ENCODE measurements around the gene TM9SF4.
"Not testable (repeated sequence)": the region's sequence is repeated elsewhere in the genome, so short reads cannot be mapped to it uniquely, and the experiment has no call there.

TM9SF4 gene

DNA sequence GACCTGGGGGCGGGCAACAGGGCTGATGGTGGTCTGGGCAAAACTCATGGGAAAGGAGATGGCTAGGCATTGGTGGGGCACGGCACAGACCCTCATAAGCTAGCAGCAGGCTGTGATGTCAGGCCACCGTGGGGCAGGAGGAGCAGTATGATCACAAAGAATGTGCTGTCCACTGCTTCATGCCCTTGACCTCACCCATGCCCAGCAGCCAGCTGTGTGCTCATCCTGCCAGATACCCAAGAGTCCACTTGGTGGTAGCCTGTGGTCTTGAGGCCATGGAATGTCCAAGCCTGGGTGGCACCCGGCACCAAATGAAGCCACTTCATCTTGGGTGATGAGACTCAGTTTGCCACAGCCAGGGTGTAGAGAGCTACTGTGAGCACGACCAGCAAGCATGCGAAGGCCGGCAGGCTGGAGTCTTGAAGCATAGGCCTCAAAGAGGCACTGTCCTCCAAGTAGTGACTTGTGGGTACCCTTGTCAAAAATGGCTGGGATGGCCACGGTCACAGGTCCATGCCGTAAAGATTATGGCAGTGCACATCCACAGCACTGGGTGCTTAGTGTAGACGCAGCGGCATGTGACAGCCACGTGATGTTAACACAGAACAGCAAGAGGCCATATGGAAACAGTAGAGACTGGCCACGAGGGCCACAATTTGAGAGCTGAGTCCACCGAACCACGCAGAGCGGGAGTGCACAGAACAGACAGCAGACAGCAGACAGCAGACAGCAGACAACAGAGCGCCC, 79.0 kb downstream of the TM9SF4 start:
- no peak for DNase-seq (ENCODE audit: low read depth in 1 of 2, low spot score in 1 of 2)

DNA sequence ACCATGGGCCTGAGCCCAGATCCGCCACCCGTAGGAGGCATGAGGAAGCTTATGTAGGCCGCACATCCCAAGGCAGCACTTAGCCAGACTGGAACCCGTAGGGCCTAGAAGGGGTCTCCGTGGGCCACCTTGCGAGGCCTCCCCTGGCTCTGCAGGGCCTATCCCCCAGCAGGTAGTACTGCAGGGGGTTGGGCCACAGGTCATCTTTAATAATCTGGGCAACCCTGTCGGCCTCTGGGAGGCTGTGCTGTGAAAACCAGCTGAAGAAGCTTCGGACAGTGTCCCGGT, 79.6 kb downstream of the TM9SF4 start:
- DNase-seq (ENCODE audit: low read depth in 1 of 2, low spot score in 1 of 2): no peak

DNA sequence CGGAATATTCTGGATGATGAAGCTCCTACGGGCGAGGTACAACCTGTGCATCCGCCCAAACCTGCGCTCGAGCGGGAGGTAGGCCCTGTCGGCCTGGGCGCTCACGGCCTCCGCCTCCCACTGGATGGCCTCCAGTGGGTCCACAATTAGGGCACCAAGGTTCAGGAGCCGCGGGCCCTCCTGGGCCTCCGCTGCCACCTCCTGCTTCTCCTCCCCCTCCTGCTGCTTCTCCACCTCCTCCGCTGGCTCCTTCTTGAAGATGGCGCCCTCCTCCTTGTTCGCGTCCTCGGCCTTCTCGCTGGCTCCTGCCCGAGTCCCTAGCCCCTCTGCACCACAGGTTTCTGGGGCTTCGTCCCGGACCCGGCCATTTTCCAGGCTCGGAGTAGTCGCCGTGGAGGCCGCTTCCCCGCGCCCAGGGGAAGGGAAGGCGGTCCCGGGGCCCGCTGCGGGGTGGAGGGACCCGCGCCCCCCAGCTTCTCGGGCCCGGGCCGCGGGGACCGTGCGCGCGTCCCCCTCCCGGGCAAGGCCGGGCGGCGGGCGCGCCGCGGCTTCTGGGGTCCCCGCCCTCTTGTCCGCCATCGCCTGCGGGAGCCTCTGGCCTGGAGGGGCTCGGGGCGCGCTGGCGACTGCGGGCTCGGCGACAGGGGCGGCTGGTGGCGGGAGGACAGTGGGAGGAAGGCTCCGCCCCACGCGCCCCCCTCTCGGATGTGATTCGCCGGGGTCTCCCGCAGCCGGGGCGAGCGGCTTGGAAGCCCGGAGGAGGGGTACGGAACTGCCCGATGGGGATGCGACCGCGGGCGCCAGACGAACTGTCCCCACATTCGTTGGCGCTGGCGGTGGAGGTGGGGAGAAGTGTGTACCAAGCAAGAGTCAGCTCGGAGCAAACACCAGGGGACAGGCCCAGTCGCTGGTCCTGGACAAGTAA, 80.4 kb downstream of the TM9SF4 start:
- DNase-seq (ENCODE audit: low read depth in 1 of 2, low spot score in 1 of 2): peak; percentile 9 to 11

GRCh38 chr20:32190616-32191415, 81.3 kb downstream of the TM9SF4 start:
- no peak for DNase-seq (ENCODE audit: low read depth in 1 of 2, low spot score in 1 of 2)

DNA sequence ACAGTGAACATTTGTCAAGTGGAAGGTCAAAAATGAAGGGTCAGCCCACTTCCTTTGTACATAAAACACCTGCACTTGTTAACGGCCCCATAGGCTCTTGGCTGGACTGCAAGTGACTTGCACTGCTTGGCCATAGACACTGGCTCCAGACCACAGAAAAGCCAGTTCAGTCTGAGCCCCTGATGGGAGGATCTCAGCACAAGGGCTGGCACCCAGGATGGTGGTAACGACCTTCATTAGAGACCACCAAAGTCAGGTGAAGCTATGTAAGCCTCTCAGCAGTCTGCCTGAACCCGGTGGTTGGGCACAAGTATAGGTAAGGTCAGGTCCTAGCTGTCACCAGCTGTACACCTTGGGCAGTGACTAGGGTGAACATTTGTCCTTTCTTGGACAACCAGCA, 81.9 kb downstream of the TM9SF4 start:
- no peak for DNase-seq (ENCODE audit: low read depth in 1 of 2, low spot score in 1 of 2)

DNA sequence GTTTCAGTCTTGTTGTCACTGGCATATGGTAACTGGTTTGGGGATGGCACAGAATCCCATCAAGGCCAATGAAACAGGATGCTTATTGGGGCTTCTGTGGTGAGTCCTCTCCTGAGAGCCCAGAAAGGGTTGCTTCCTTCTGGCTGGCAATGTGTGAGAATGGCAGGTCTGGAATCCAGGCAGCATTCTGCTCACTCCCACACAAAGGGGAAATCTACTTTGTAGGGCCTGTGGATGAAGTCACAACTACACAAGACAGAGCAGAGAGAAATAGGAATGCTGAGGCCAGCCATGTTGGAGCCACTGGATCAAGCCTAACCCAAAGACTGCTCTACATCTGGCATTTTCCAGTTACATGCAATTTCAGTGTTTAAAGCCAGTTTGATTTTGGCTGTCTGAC, 82.4 kb downstream of the TM9SF4 start:
- no peak for DNase-seq (ENCODE audit: low read depth in 1 of 2, low spot score in 1 of 2)

GRCh38 chr20:32192698-32193097, 83.2 kb downstream of the TM9SF4 start:
- no peak for DNase-seq (ENCODE audit: low read depth in 1 of 2, low spot score in 1 of 2)

DNA sequence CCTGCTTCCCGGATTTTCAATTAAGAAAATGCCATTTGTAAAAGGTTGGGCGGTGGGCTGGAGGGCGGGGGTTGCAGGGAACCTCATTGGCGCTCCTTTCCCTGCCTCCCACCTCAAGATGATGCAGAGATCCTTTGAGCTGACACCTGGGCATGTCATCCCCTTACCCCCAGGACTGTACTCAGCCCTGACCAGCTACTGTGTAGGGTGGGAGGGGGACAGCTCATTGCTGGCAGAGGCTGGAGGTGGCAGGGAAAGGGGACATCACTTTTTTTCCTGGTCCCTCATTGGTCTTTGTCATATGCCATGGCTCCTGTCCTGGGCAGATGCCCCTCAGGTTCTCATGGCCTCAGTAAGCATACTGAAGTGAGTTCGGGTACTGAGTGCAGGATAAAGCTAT, 83.8 kb downstream of the TM9SF4 start:
- not testable (repeated sequence) for DNase-seq (ENCODE audit: low read depth in 1 of 2, low spot score in 1 of 2)

- DNase-seq (ENCODE audit: low read depth in 1 of 2, low spot score in 1 of 2): no peak
Measured at GRCh38 chr20:32193996-32194395, 84.5 kb downstream of the TM9SF4 start.

GRCh38 chr20:32195581-32195980, 86.1 kb downstream of the TM9SF4 start:
- no peak for DNase-seq (ENCODE audit: low read depth in 1 of 2, low spot score in 1 of 2)

DNA sequence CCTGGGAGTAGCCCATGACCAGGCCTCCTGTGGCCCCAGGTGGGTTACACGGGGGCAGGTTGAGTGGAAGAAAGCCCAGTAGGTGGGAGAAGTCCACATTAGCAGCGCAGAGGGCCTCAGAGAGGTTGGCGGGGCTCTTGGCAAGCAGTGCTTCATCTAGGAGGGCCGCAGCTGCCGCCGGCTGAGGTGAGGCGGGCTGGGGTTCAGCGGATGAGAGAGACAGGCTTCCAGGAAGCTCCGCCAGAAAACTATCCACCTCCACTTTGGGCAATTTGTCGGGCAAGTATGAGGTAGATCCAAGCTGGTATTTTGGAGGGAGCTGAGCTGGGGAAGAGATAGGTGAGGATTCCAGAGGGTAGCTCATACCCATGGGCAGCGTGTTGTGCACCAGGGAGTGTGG, 87.1 kb downstream of the TM9SF4 start:
- not testable (repeated sequence) for DNase-seq (ENCODE audit: low read depth in 1 of 2, low spot score in 1 of 2)

GRCh38 chr20:32197136-32197535, 87.6 kb downstream of the TM9SF4 start:
- not testable (repeated sequence) for DNase-seq (ENCODE audit: low read depth in 1 of 2, low spot score in 1 of 2)

- no peak for DNase-seq (ENCODE audit: low read depth in 1 of 2, low spot score in 1 of 2)
Measured at GRCh38 chr20:32199006-32199405, 89.5 kb downstream of the TM9SF4 start.

DNA sequence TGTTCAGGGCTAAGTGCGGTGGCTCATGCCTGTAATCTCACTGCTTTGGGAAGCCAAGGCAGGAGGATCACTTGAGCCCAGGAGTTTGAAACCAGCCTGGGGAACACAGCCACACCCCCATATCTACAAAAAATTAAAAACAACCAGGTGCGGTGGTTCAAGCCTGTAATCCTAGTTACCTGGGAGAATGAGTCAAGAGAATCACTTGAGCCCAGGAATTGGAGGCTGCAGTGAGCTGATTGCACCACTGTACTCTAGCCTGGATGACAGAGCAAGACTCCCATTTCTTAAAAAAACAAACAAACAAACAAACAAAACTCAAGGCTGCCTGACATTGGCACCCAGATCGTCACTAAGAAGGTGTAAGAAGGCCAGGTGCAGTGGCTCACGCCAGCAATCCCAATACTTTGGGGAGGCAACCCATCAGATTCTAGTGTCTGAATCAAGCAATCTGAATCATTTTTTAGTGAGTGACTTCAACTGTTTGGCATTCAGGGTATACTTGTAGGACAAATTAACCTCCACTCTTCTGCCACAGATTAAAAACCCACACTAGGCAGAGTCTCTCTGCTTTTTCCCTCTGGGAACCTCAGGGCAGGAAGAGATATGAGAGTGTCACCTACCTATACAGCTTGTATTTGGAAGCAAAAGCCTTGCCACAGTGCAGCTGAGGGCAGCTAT, 91.9 kb downstream of the TM9SF4 start:
- DNase-seq (ENCODE audit: low read depth in 1 of 2, low spot score in 1 of 2): no peak

DNA sequence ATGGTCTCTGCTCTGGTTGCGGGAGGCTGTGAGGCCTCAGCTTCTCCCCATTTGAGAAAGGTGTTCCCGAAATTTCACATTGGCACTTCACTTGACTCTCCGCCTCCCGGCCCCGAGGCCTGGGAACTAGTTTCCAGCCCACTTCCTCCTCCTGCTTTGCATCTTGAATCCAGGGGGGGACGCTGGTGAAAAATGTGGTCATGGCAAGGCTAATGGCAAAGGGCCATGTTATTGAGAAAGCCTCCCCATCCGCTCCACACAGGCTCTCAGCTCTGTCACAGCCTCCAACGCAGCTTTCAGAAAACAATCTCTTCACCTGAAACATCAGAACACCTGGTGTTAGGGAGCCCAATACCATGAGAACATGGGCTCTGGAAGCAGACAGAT, 92.5 kb downstream of the TM9SF4 start:
- no peak for DNase-seq (ENCODE audit: low read depth in 1 of 2, low spot score in 1 of 2)

- DNase-seq (ENCODE audit: low read depth in 1 of 2, low spot score in 1 of 2): no peak
Measured at GRCh38 chr20:32203356-32204204, 94.1 kb downstream of the TM9SF4 start.

DNA sequence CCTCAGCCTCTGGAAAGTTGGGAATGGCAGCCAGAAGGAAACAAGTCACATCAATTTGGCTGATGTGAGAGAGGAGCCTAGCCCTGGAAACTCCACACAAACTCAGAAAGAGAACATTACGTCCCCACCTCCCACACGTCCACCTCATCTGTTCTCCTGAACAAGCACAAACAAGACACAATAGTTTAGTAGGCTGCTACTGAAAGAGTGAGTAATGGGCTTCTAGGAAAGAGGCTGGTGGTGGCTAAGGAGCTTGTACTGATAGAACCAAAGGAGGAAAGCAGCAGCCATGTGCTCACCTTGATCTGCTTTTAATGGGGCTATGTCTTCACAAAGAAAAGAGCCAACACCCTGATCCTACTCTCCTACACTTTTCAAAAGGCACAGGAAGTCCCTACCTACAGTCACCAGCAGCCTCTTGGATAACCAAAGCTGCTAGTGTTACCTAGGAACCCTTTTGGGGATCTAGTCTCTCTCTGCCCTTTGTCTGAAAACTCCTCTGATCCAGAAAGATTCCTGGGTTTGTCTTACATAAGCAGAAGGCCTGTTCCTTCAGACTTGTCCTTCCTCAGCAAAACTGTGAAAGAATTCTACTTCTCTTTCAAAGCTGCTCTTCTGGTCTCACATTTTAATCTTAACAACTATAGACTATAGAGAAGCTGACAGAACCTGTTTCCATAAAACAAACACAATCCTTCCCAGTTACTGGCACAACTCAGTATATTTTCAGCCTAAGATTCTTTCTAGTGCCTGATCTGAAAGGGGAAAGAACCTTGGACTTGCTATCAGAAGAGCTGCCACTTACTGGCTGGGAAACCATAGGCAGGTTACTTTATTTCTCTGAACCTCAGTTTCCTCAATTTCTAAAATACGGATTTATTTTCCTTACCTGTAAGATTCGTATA, 94.9 kb downstream of the TM9SF4 start:
- peak in 1 of 2 donors; percentile 53 for DNase-seq (ENCODE audit: low read depth in 1 of 2, low spot score in 1 of 2)

GRCh38 chr20:32205110-32205842, 95.8 kb downstream of the TM9SF4 start:
- no peak for DNase-seq (ENCODE audit: low read depth in 1 of 2, low spot score in 1 of 2)
